Measurements from ENCODE around the gene OBSL1.

The OBSL1 gene

GRCh38 chr2:219532378-219532649 lies 39.0 kb downstream of the OBSL1 start:
- no peak overlapping the region for H3K4me3 ChIP-seq (ENCODE audit: low read depth, low read length)
- no peak for DNase-seq (ENCODE audit: low read depth)
- no peak for TF ChIP-seq CTCF (IDR thresholded peaks at IDR 0.05; ENCODE audit: low read depth, low read length, missing control alignments)

- H3K4me3 ChIP-seq (ENCODE audit: low read depth, low read length), result no peak overlapping the region
- no peak for DNase-seq (ENCODE audit: low read depth)
- no peak for TF ChIP-seq CTCF (IDR thresholded peaks at IDR 0.05; ENCODE audit: low read depth, low read length, missing control alignments)
Measured at GRCh38 chr2:219531639-219532377, 39.5 kb downstream of the OBSL1 start.

GRCh38 chr2:219530048-219530963 lies 41.0 kb downstream of the OBSL1 start:
- no peak overlapping the region for H3K4me3 ChIP-seq (ENCODE audit: low read depth, low read length)
- peak; percentile 43 for DNase-seq (ENCODE audit: low read depth)
- TF ChIP-seq CTCF (IDR thresholded peaks at IDR 0.05; ENCODE audit: low read depth, low read length, missing control alignments), result peak; percentile 95

GRCh38 chr2:219527472-219527871 lies 43.9 kb downstream of the OBSL1 start:
- TF ChIP-seq CTCF (IDR thresholded peaks at IDR 0.05; ENCODE audit: low read depth, low read length, missing control alignments), result no peak
- DNase-seq (ENCODE audit: low read depth), result no peak
- H3K4me3 ChIP-seq (ENCODE audit: low read depth, low read length), result no peak overlapping the region

- no peak for DNase-seq (ENCODE audit: low read depth)
- H3K4me3 ChIP-seq (ENCODE audit: low read depth, low read length), result no peak overlapping the region
- no peak for TF ChIP-seq CTCF (IDR thresholded peaks at IDR 0.05; ENCODE audit: low read depth, low read length, missing control alignments)
Measured at GRCh38 chr2:219527076-219527394, 44.3 kb downstream of the OBSL1 start.

GRCh38 chr2:219526320-219527075 lies 44.8 kb downstream of the OBSL1 start:
- no peak for DNase-seq (ENCODE audit: low read depth)
- no peak for TF ChIP-seq CTCF (IDR thresholded peaks at IDR 0.05; ENCODE audit: low read depth, low read length, missing control alignments)
- H3K4me3 ChIP-seq (ENCODE audit: low read depth, low read length), result no peak overlapping the region

Measured in GM12864 (cell line).